ENCODE results near the gene TTC1.

TTC1 gene

DNA sequence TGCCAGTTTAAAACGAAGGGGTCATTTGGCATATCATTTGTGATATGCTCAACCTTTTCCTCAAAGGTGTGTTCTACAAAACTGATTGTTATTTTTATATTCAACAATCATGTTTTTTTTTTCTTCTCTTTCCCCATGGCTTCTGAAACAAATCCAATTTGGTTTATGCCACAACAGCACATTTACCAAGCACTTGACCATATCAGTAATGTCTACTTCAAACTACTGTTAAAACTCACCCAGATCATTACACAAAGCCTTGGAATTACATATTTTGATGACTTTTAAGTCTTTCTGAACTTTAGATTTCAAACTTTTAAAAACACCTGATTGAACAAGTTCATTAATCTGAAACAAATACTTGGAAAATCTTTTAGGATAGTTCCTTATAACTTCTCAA lies 81.1 kb downstream of the TTC1 start:
- DNase-seq = no peak

DNA sequence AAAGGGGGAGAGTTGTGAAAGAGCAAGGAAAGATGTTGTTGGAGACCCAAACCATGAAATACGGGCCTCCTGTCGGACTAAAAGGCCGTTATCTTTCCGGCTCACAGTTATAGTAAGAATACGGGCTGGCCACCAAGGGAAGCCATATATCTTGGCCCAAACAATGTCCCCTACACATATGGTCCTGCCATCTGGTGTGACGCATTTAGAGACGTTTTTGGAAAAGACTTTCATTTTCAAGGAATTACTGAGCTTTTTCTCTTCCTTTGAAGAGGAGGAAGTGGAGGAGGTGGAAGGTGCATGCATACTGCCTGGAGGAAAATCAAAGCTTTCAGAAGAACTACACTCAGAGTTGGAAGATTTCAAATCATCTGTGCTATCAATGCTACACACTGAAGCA lies 83.6 kb downstream of the TTC1 start:
- no peak for DNase-seq

DNA sequence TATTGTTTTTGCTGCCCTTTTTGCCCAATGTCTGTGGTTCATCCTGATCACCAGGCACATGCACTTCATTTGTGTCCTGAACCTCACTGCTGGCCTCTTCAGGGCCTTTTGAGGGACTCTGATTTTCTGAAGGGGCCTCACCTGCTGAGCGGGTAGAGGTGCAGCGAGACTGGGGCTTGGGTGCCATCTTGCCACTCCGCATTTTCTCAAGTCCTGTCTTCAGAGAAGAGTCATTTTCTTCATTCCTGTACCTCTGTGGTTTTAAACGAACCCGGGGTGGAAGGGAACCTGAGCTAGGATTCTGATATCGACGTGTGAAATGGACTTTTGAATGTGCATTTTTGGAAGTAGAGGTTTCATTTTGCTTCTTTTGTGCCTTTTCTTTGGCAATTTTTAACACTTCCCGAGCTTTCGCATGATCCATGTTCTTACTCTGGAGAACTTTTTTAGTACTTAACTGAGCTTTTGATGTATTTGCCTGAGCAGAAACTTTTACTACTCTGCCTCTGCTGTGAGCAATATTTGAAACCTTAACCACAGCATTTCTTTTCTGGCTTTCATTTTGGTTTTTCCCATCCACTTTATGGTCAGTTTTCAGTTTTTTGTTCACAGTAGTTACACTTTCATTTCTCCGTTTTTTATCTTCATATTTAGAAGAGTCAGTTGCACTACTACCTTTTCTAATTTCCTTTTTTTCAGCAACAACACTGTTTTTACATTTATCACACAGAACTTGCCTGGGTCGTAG lies 84.2 kb downstream of the TTC1 start:
- no peak for DNase-seq

DNA sequence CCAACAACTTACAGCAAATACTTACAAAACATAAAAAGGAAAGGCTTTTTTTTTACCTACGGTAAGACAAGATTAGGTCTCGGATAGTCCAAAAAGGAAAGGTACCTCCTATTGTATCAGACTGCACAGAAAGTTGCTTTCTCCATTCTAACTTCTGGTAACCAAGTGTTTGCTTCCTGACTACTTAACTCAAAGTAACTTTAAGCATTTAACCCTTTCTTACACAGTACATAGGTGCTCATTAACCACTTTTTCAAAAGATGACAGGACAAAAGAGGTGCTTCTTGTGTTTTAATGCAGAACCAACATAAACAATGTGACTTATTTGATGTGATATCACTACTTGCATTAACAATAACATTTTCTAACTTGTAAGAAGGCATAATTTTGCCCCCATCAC lies 87.2 kb downstream of the TTC1 start:
- DNase-seq = no peak

DNA sequence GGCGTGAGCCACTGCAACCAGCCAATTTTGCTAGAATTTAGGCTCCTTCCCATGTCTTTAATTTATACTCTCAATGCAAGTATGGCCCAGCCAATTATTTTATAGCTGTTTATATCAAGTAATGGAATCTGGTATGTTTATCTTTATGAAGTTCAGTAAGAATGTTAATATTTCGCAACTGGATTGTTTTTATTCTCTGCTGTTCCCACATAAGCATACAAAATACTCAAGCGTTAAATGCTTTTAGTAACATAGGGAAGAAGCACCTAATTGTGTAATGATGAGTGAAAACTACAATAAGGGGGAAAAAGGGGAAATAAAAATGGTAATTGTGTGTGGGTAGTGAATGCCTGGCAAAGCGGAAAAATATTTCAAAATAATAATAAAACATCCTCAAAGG lies 89.1 kb downstream of the TTC1 start:
- DNase-seq = no peak

DNA sequence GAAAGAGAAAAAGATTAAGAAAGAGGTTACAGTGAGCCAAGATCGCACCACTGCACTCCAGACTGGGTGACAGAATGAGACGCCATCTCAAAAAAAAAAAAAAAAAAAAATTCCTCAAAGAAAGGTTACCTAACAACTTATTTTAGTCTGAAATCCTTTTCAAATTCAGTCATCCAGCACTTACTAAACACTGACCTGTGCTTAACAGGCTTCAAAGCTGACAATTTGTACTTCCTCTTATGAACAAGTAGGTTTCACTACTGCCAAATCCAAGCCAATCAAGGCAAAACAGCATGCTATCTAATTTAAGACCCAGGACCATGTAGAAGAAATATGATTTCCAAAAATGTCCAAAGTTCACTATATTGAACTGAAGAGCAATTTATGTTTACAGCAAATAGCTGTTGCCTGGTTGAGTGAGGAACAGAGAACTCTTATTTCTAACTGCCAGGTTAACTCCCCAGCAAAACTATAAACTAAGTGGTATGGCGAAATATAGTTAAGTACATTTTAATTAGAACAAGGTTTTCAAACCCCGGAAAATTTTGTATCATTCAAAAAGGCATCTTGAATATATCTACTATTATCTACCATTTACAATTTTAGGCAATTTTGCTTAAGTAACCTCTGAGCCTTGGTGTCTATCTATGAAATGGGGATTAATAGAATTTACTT lies 96.9 kb downstream of the TTC1 start:
- no peak for DNase-seq

DNA sequence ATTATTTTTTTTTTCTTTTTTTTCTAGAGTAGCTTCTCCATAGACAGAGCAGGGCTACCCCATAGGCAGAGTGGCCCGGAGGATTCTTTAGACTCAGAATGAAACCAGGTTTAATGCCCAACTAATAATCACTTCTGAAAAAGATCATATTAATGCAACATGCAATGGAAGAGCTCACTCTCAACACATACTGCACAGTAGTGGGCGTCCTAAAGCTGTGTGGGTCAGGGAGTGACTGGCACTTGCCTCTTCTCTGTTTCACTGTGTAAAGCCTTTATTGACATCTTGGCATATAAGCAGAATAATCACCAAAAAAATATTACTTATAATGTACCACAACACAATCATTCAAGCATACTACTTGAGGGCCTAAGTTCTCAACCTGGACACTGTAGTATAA lies 99.2 kb downstream of the TTC1 start:
- no peak for DNase-seq
